Colonic mucosa (tissue), 4 donors: ENCODE data around the gene MCM5. TPM values are rescaled to one million over a fixed set of nuclear protein-coding genes. Genes with fewer than 3 reads are reported as not detected.

Experiments used
- DNase-seq: peaks from one replicate; pipeline ENCODE4 v3.0.0-alpha.2; 2020
- H3K27ac ChIP-seq: fragments of 200-600 bp; one replicate; pipeline ENCODE4 v1.8.0; 2021
- H3K27me3 ChIP-seq: fragments of 200-600 bp; one replicate; pipeline ENCODE4 v1.8.0; 2021
- H3K36me3 ChIP-seq: fragments of 200-600 bp; one replicate; pipeline ENCODE4 v1.8.0; 2021
- H3K4me1 ChIP-seq: fragments of 200-600 bp; one replicate; pipeline ENCODE4 v1.8.0; 2021; ENCODE audit warnings: mild to moderate bottlenecking
- H3K4me3 ChIP-seq: fragments of 200-600 bp; one replicate; pipeline ENCODE4 v1.8.0; 2021
- H3K9ac ChIP-seq, 2 donors: one replicate each; pipeline ENCODE4 v1.7.0; 2013; ENCODE audit warnings: control low read depth in 2 of 2, low read depth in 2 of 2, low read length in 2 of 2
- H3K9me3 ChIP-seq: fragments of 200-600 bp; one replicate; pipeline ENCODE4 v1.8.0; 2021
- CTCF ChIP-seq: fragments of 200-600 bp; IDR thresholded peaks from one replicate; pipeline ENCODE4 v1.8.0; 2022; ENCODE audit warnings: antibody characterized with exemption, mild to moderate bottlenecking
- intact Hi-C: fragments of 100-400 bp; cut with DNase I; formaldehyde crosslinking; loops from one replicate; pipeline ENCODE4 v1.14.1; 2022
- total RNA-seq, 2 donors: library from RNA; stranded (reverse); fragmentation: NEBNext Ultra II Directional in 1 of 2; extraction: Animal tissue kit (Norgen Biotek cat#: 25700) in 1 of 2; gene quantifications; one replicate each; pipeline ENCODE4 v1.2.1, GENCODE V29; 2021
- donor health status: healthy.
- donor health status: DM: no; HTN: no; CAD: no.
- donor health status: DM: no; HTN: no; CAD: no.

MCM5 gene
- total RNA-seq, 2 donors from 2014 or later, result 33.0 to 120 TPM

GRCh38 chr22:35375526-35375925 is 24.4 kb upstream of the MCM5 start:
- no peaks in the 10 kb centered on the region for H3K9me3 ChIP-seq
- H3K27ac ChIP-seq, result no peak overlapping the region
- H3K4me3 ChIP-seq, result no peak overlapping the region
- H3K9ac ChIP-seq, result peak overlapping the region in 1 of 2 donors; percentile 8
- H3K27me3 ChIP-seq, result no peaks in the 10 kb centered on the region
- DNase-seq, result no peak
- H3K4me1 ChIP-seq, result peaks cover 14% of the 10 kb centered on the region
- H3K36me3 ChIP-seq, result no peaks in the 10 kb centered on the region
- intact Hi-C loops, result no loop called here
- TF ChIP-seq CTCF, result no peak

- Histone ChIP-seq H3K36me3 (no peaks in the 10 kb centered on the region), H3K9me3 (no peaks in the 10 kb centered on the region), H3K4me1 (peaks cover 14% of the 10 kb centered on the region), H3K4me3 (no peak overlapping the region), H3K27ac (peak overlapping the region; percentile 79), H3K9ac (peak overlapping the region in 1 of 2 donors; percentile 74), H3K27me3 (no peaks in the 10 kb centered on the region)
- no peak for TF ChIP-seq CTCF
- intact Hi-C loops, result no loop called here
- DNase-seq, result peak; percentile 96
Observed at GRCh38 chr22:35376728-35377472, 23.0 kb upstream of the MCM5 start.

- no peaks in the 10 kb centered on the region for H3K36me3 ChIP-seq
- H3K9ac ChIP-seq, result peak overlapping the region in 1 of 2 donors; percentile 68
- TF ChIP-seq CTCF, result no peak
- H3K4me1 ChIP-seq, result peaks cover 14% of the 10 kb centered on the region
- peak overlapping the region; percentile 79 for H3K27ac ChIP-seq
- no peaks in the 10 kb centered on the region for H3K9me3 ChIP-seq
- intact Hi-C loops, result no loop called here
- DNase-seq, result no peak
- H3K27me3 ChIP-seq, result no peaks in the 10 kb centered on the region
- H3K4me3 ChIP-seq, result no peak overlapping the region
Observed at GRCh38 chr22:35377735-35378134, 22.2 kb upstream of the MCM5 start.

- TF ChIP-seq CTCF, result no peak
- Histone ChIP-seq H3K9me3 (no peaks in the 10 kb centered on the region), H3K4me3 (no peak overlapping the region), H3K36me3 (no peaks in the 10 kb centered on the region), H3K27ac (peak overlapping the region; percentile 79), H3K27me3 (no peaks in the 10 kb centered on the region), H3K9ac (peak overlapping the region in 1 of 2 donors; percentile 68), H3K4me1 (peaks cover 14% of the 10 kb centered on the region)
- intact Hi-C loops, result no loop called here
- DNase-seq, result no peak
Observed at GRCh38 chr22:35378621-35379020, 21.3 kb upstream of the MCM5 start.

GRCh38 chr22:35379146-35379993 is 20.6 kb upstream of the MCM5 start:
- Histone ChIP-seq H3K36me3 (no peaks in the 10 kb centered on the region), H3K27me3 (no peaks in the 10 kb centered on the region), H3K4me1 (peaks cover 14% of the 10 kb centered on the region), H3K4me3 (no peak overlapping the region), H3K27ac (peak overlapping the region; percentile 79), H3K9me3 (no peaks in the 10 kb centered on the region), H3K9ac (peak overlapping the region in 1 of 2 donors; percentile 81)
- TF ChIP-seq CTCF, result no peak
- DNase-seq, result peak; percentile 82
- intact Hi-C loops, result no loop called here
